Mesenchymal stem cell (in vitro differentiated cells and primary cell): ENCODE data around the gene COL6A1.

Experiments
- DNase-seq: peaks from one replicate; pipeline ENCODE4 v3.0.0-alpha.2; 2013
- H2AFZ ChIP-seq: one replicate; pipeline ENCODE4 v1.6.1; 2013; ENCODE audit warnings: low read depth, mild to moderate bottlenecking, control low read depth, inconsistent platforms, low read length, moderate library complexity
- H2AK5ac ChIP-seq: 2 replicates; pipeline ENCODE4 v1.6.1; 2013; ENCODE audit warnings: low read length, moderate library complexity, mild to moderate bottlenecking, inconsistent platforms; ENCODE audit not compliant: severe bottlenecking
- H2BK120ac ChIP-seq: one replicate; pipeline ENCODE4 v1.6.1; 2013; ENCODE audit warnings: low read depth, mild to moderate bottlenecking, inconsistent platforms, low read length, moderate library complexity
- H2BK12ac ChIP-seq, 2 experiments: one replicate each; pipeline ENCODE4 v1.6.1; 2013; ENCODE audit warnings: inconsistent platforms in 2 of 2, low read length in 2 of 2, mild to moderate bottlenecking in 2 of 2, moderate library complexity in 2 of 2, control low read depth in 1 of 2
- H2BK15ac ChIP-seq: one replicate; pipeline ENCODE4 v1.6.1; 2013; ENCODE audit warnings: mild to moderate bottlenecking, low read depth, inconsistent platforms; ENCODE audit not compliant: poor library complexity, severe bottlenecking
- H2BK5ac ChIP-seq: 2 replicates; pipeline ENCODE4 v1.6.1; 2013; ENCODE audit warnings: low read depth, mild to moderate bottlenecking, low read length, control low read depth, inconsistent platforms; ENCODE audit not compliant: poor library complexity, severe bottlenecking
- H3K14ac ChIP-seq, 2 experiments: one replicate each; pipeline ENCODE4 v1.6.1; 2013; ENCODE audit warnings: inconsistent platforms in 2 of 2, low read length in 2 of 2, control low read depth in 1 of 2, mild to moderate bottlenecking in 1 of 2, moderate library complexity in 1 of 2
- H3K18ac ChIP-seq, 2 experiments: one replicate each; pipeline ENCODE4 v1.6.1; 2013; ENCODE audit warnings: inconsistent platforms in 2 of 2, low read length in 2 of 2, control low read depth in 1 of 2, low read depth in 1 of 2, mild to moderate bottlenecking in 1 of 2
- H3K23ac ChIP-seq, 2 experiments: one replicate each; pipeline ENCODE4 v1.6.1; 2013; ENCODE audit warnings: inconsistent platforms in 2 of 2, low read length in 2 of 2, mild to moderate bottlenecking in 2 of 2, moderate library complexity in 2 of 2, control low read depth in 1 of 2
- H3K27ac ChIP-seq: 2 replicates; pipeline ENCODE4 v1.5.1; 2013; ENCODE audit warnings: mild to moderate bottlenecking, moderate library complexity, low read length, control low read depth, inconsistent platforms; ENCODE audit not compliant: poor library complexity, severe bottlenecking
- H3K27me3 ChIP-seq, 2 experiments: 2 replicates each; pipeline versions ENCODE4 v1.6.1 to v1.7.0; 2013; ENCODE audit warnings: low read length in 2 of 2, mild to moderate bottlenecking in 2 of 2, moderate library complexity in 2 of 2, control low read depth in 1 of 2, inconsistent platforms in 1 of 2; ENCODE audit not compliant: control insufficient read depth in 1 of 2, insufficient read depth in 1 of 2
- H3K36me3 ChIP-seq, 2 experiments: 2 replicates each; pipeline versions ENCODE4 v1.6.1 to v1.7.0; 2013; ENCODE audit warnings: low read length in 2 of 2, control low read depth in 1 of 2, inconsistent platforms in 1 of 2, low read depth in 1 of 2, mild to moderate bottlenecking in 1 of 2; ENCODE audit not compliant: insufficient read depth in 2 of 2, control insufficient read depth in 1 of 2
- H3K4ac ChIP-seq, 2 experiments: one replicate each; pipeline ENCODE4 v1.6.1; 2013; ENCODE audit warnings: inconsistent platforms in 2 of 2, low read length in 2 of 2, mild to moderate bottlenecking in 2 of 2, moderate library complexity in 2 of 2, control low read depth in 1 of 2, low read depth in 1 of 2
- H3K4me1 ChIP-seq: 2 replicates; pipeline ENCODE4 v1.6.1; 2013; ENCODE audit warnings: low read depth, low read length, control low read depth; ENCODE audit not compliant: control insufficient read depth, insufficient read depth
- H3K4me2 ChIP-seq: 2 replicates; pipeline ENCODE4 v1.6.1; 2013; ENCODE audit warnings: low read length, mild to moderate bottlenecking, inconsistent platforms; ENCODE audit not compliant: poor library complexity, severe bottlenecking
- H3K4me3 ChIP-seq, 2 experiments: 2 replicates each; pipeline versions ENCODE4 v1.5.1 to v1.7.0; 2013; ENCODE audit warnings: low read length in 2 of 2, mild to moderate bottlenecking in 2 of 2, control low read depth in 1 of 2, low read depth in 1 of 2; ENCODE audit not compliant: insufficient read depth in 1 of 2
- H3K79me1 ChIP-seq: replicated peaks from 2 replicates; pipeline ENCODE4 v1.6.1; 2013; ENCODE audit warnings: mild to moderate bottlenecking, control low read depth, low read length, inconsistent platforms; ENCODE audit not compliant: poor library complexity, severe bottlenecking
- H3K9ac ChIP-seq: 2 replicates; pipeline ENCODE4 v1.7.0; 2013; ENCODE audit warnings: mild to moderate bottlenecking, low read length, moderate library complexity
- H3K9me3 ChIP-seq: 2 replicates; pipeline ENCODE4 v1.7.0; 2013; ENCODE audit warnings: mild to moderate bottlenecking, low read length; ENCODE audit not compliant: control insufficient read depth
- H4K8ac ChIP-seq: one replicate; pipeline ENCODE4 v1.6.1; 2013; ENCODE audit warnings: inconsistent platforms, mild to moderate bottlenecking, low read length, moderate library complexity
- H4K91ac ChIP-seq: one replicate; pipeline ENCODE4 v1.6.1; 2013; ENCODE audit warnings: mild to moderate bottlenecking, low read length, inconsistent platforms
- WGBS: methylation state at CpG from one replicate; pipeline ENCODE4 v1.1.7; 2013; ENCODE audit warnings: mixed read lengths; 5-methylcytosine and 5-hydroxymethylcytosine counted together

The COL6A1 gene

DNA sequence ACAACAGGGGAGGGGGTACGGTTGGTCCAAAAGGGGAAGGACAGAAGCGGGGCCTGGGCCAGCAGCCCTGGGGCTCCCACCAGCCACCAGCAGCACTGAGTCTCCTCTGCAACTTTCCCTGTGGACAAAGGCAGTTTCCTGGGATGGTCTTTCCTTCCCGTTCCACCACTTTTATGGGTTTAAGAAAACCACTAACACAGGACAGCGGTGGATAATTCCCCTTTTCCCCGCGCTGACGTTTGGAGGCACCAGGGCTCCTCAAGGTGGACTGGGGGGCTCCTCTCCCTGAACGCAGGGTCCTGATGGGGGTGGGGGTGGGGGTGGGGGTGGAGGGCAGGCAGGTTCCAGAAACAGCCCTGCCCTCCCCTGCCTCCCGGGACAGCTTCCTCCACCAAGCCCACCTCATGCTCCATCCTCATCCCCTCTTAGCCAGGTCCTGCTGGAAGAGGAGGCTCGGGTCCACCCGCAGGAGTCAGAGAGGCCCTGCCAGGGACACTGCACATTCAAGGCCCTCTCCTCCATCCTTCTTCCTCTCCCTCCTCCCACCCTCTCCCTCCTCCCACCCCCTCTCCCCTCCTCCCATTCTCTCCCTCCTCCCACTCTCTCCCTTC, 4.8 kb upstream of the COL6A1 start:
- H2AK5ac ChIP-seq = peak overlapping the region; percentile 26
- no peak overlapping the region for H2AFZ ChIP-seq
- peak overlapping the region; percentile 95 for H2BK120ac ChIP-seq
- no peak for DNase-seq
- peak overlapping the region in 1 of 2 experiments; percentile 92 for H3K4ac ChIP-seq
- peak overlapping the region in 1 of 2 experiments; percentile 51 for H2BK12ac ChIP-seq
- H4K91ac ChIP-seq = peak overlapping the region; percentile 63
- H3K14ac ChIP-seq = peak overlapping the region in 1 of 2 experiments; percentile 44
- H3K9ac ChIP-seq = peak overlapping the region; percentile 51
- WGBS = 32% methylated on average over 5 of the region's 11 CpGs
- H3K27me3 ChIP-seq = no peaks in the 10 kb centered on the region
- no peaks in the 10 kb centered on the region for H3K9me3 ChIP-seq
- H3K18ac ChIP-seq = peak overlapping the region; percentile 58 to 95
- peaks cover 0 to 3% of the 10 kb centered on the region in 2 experiments for H3K36me3 ChIP-seq
- no peak overlapping the region for H3K27ac ChIP-seq
- H2BK15ac ChIP-seq = peak overlapping the region; percentile 70
- H4K8ac ChIP-seq = peak overlapping the region; percentile 45
- H3K4me2 ChIP-seq = no peak overlapping the region
- no peak overlapping the region for H3K23ac ChIP-seq
- no peak overlapping the region for H2BK5ac ChIP-seq
- peaks cover 46% of the 10 kb centered on the region for H3K4me1 ChIP-seq
- no peak overlapping the region for H3K4me3 ChIP-seq
- H3K79me1 ChIP-seq = no peaks in the 10 kb centered on the region

DNA sequence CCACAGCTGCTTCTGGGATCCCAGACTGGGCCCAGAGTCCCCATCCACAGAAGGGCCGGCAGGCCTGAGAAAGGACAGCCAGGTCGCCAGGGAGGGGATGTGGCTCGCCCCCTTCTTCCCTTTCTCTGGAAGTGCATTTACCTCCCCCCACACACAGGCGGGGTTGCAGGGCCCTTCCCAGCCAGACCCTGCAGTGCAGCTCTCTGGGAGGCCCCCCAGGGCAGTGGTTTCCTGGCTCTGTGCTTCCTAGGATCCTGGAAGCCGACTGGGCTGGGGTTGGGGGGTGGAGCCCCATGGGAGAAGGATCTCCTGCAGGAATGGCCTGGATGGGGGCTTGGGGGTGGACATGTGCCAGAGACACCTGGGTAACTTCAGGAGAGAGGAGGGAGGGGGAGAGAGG, 4.2 kb upstream of the COL6A1 start:
- H2AK5ac ChIP-seq = no peak overlapping the region
- no peak overlapping the region for H3K23ac ChIP-seq
- H3K4me1 ChIP-seq = peaks cover 41% of the 10 kb centered on the region
- no peak overlapping the region for H2BK15ac ChIP-seq
- H3K14ac ChIP-seq = peak overlapping the region in 1 of 2 experiments; percentile 95
- H3K4ac ChIP-seq = peak overlapping the region; percentile 28 to 98
- no peak overlapping the region for H2AFZ ChIP-seq
- no peaks in the 10 kb centered on the region for H3K9me3 ChIP-seq
- H3K27ac ChIP-seq = no peak overlapping the region
- H4K8ac ChIP-seq = peak overlapping the region; percentile 96
- DNase-seq = peak; percentile 57
- H3K4me3 ChIP-seq = no peak overlapping the region
- peak overlapping the region; percentile 64 for H3K9ac ChIP-seq
- H3K18ac ChIP-seq = peak overlapping the region; percentile 3 to 95
- H4K91ac ChIP-seq = peak overlapping the region; percentile 77
- 19% methylated on average over 5 of the region's 5 CpGs for WGBS
- H2BK12ac ChIP-seq = peak overlapping the region in 1 of 2 experiments; percentile 99
- peaks cover 2 to 3% of the 10 kb centered on the region in 2 experiments for H3K36me3 ChIP-seq
- peak overlapping the region; percentile 95 for H2BK120ac ChIP-seq
- no peaks in the 10 kb centered on the region for H3K79me1 ChIP-seq
- no peak overlapping the region for H2BK5ac ChIP-seq
- H3K4me2 ChIP-seq = no peak overlapping the region
- no peaks in the 10 kb centered on the region for H3K27me3 ChIP-seq

DNA sequence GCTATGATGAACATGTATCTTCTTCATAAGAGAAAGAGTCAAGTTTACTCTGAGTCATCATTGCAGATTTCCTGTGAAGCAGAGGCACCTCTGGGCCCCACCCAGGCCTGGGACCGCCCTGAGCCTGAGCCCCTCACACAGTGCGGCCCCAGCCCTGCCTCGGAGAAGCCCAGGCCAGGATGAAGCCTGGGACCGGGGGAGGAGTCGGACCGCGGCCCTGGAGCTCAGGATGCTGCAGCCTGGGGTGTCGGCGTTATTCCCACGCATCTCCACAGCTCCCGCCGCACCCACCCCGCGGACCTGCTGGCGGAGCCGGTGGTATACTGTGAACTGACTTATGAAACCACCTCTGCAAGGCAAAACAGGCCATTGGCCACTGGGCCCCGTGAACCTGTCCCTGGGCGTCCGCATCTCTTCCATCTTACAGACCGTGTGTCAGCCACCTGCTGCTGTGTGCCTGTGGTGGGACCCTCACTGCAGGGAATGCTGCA, 2.4 kb upstream of the COL6A1 start:
- peak overlapping the region in 1 of 2 experiments; percentile 50 for H3K14ac ChIP-seq
- H3K27ac ChIP-seq = no peak overlapping the region
- H4K8ac ChIP-seq = peak overlapping the region; percentile 10
- H2BK120ac ChIP-seq = peak overlapping the region; percentile 9
- peak overlapping the region; percentile 67 to 73 for H3K18ac ChIP-seq
- H3K4me1 ChIP-seq = peaks cover 45% of the 10 kb centered on the region
- peaks cover 15 to 17% of the 10 kb centered on the region in 2 experiments for H3K36me3 ChIP-seq
- H2BK5ac ChIP-seq = no peak overlapping the region
- H3K23ac ChIP-seq = no peak overlapping the region
- no peaks in the 10 kb centered on the region for H3K9me3 ChIP-seq
- H4K91ac ChIP-seq = peak overlapping the region; percentile 87
- DNase-seq = peak; percentile 58
- 62% methylated on average over 20 of the region's 20 CpGs for WGBS
- no peak overlapping the region for H2AFZ ChIP-seq
- H2BK12ac ChIP-seq = peak overlapping the region; percentile 66 to 84
- H3K79me1 ChIP-seq = peaks cover 1% of the 10 kb centered on the region
- H3K9ac ChIP-seq = peak overlapping the region; percentile 88
- H3K27me3 ChIP-seq = no peaks in the 10 kb centered on the region
- H3K4ac ChIP-seq = peak overlapping the region; percentile 70 to 83
- no peak overlapping the region for H2AK5ac ChIP-seq
- H3K4me3 ChIP-seq = peak overlapping the region in 1 of 2 experiments; percentile 81
- H2BK15ac ChIP-seq = no peak overlapping the region
- H3K4me2 ChIP-seq = no peak overlapping the region

DNA sequence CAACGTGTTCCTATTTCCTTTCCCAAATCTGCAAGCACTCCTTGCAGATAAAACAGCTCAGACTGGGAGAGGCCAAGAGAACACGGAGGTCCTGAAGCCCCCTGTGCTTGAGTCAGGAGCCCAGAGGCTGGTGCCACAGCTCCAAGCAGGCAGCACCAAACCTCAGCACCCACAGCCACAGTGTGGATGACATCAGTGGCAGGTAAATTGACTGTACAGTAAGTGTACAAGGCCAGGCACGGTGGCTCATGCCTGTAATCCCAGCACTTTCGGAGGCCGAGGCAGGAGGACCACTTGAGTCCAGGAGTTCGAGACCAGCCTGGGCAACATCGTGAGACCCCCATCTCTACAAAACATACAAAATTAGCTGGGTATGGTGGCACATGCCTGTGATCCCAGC, 1.9 kb upstream of the COL6A1 start:
- Histone ChIP-seq H3K36me3 (peaks cover 20 to 22% of the 10 kb centered on the region in 2 experiments), H2BK12ac (peak overlapping the region in 1 of 2 experiments; percentile 66), H3K4me1 (peaks cover 43% of the 10 kb centered on the region), H3K9ac (peak overlapping the region; percentile 88), H3K27ac (no peak overlapping the region), H4K8ac (peak overlapping the region; percentile 10), H2AK5ac (no peak overlapping the region), H3K27me3 (no peaks in the 10 kb centered on the region), H4K91ac (no peak overlapping the region), H3K4me3 (peak overlapping the region in 1 of 2 experiments; percentile 81), H2BK5ac (no peak overlapping the region), H3K4ac (peak overlapping the region; percentile 24 to 70), H3K18ac (peak overlapping the region; percentile 67 to 73), H2AFZ (no peak overlapping the region), H3K14ac (peak overlapping the region in 1 of 2 experiments; percentile 5), H3K79me1 (peaks cover 2% of the 10 kb centered on the region), H2BK120ac (peak overlapping the region; percentile 9), H3K23ac (peak overlapping the region in 1 of 2 experiments; percentile 16), H3K4me2 (no peak overlapping the region), H3K9me3 (no peaks in the 10 kb centered on the region), H2BK15ac (peak overlapping the region; percentile 6)
- WGBS = 55% methylated on average over 5 of the region's 7 CpGs
- DNase-seq = no peak
